A549 treated with ZK216348 at 1 μM for 4 hours (cell line): ENCODE results near the gene TMEM8B. TPM values are rescaled to one million over a fixed set of nuclear protein-coding genes. Genes with fewer than 3 reads are reported as not detected.

Experiments used
- total RNA-seq: library from RNA; stranded (reverse); fragments of 200-300 nt; extraction: Qiagen RNA extraction; gene quantifications from 5 replicates; pipeline ENCODE4 v1.2.3, GENCODE V29; 2022; ENCODE audit warnings: low read depth

The TMEM8B gene
- 1.8 to 4.3 TPM (median 3.1 TPM) in 5 replicates for total RNA-seq

GRCh38 chr9:35829084-35829763 is at the start of gene TMEM8B:
Gene TMEM8B (plus strand): TSS chr9:35829228. CDS start chr9:35829448, 220 bp downstream.

GRCh38 chr9:35791297-35791921 is 37.6 kb upstream of the TMEM8B start, which contains the start of gene NPR2:
Gene NPR2 (plus strand): TSS chr9:35791591. CDS start chr9:35792409, 818 bp downstream.

GRCh38 chr9:35812025-35812602 is 16.9 kb upstream of the TMEM8B start, which contains the start of gene SPAG8:
Gene SPAG8 (minus strand): TSS chr9:35812262. CDS start chr9:35812147, 115 bp downstream.

GRCh38 chr9:35814841-35815543 is 14.0 kb upstream of the TMEM8B start, which contains the start of gene HINT2:
Gene HINT2 (minus strand): TSS chr9:35815042. CDS start chr9:35814979, 63 bp downstream.

GRCh38 chr9:35828716-35829083 is 328 bp upstream of the TMEM8B start, which contains the start of gene FAM221B:
Gene FAM221B (minus strand): TSS chr9:35828732. CDS start chr9:35826161, 2,571 bp downstream.

GRCh38 chr9:35870351-35870923 is 41.4 kb downstream of the TMEM8B start, which contains the start of gene OR13J1:
Gene OR13J1 (minus strand): TSS chr9:35870401. CDS start chr9:35870401, 0 bp downstream.

GRCh38 chr9:35905912-35906679 is 77.1 kb downstream of the TMEM8B start, which contains the start of gene HRCT1:
Gene HRCT1 (plus strand): TSS chr9:35906202. CDS start chr9:35906288, 86 bp downstream.

GRCh38 chr9:35909274-35909673 is 80.2 kb downstream of the TMEM8B start, which contains the start of gene SPAAR:
Gene SPAAR (plus strand): TSS chr9:35909490. CDS start chr9:35910464, 974 bp downstream.

Other genes starting within 250 kb of the TMEM8B start
- gene TESK1, start 224.0 kb upstream of the TMEM8B start, total RNA-seq = 22.7 to 34.4 TPM (median 30.2 TPM) in 5 replicates
- gene CD72, start 210.8 kb upstream of the TMEM8B start, total RNA-seq = 0.11 to 0.41 TPM (median 0.18 TPM) in 4 of 5 replicates, not detected in the other
- gene SIT1, start 178.3 kb upstream of the TMEM8B start, total RNA-seq = not detected in 5 replicates
- 7.2 to 17.6 TPM (median 8.8 TPM) in 3 of 5 replicates, not detected in the others for gene RMRP, start 171.2 kb upstream of the TMEM8B start, total RNA-seq
- 19.3 to 29.9 TPM (median 27.5 TPM) in 5 replicates for gene CCDC107, start 170.9 kb upstream of the TMEM8B start, total RNA-seq
- gene ARHGEF39, start 164.0 kb upstream of the TMEM8B start, total RNA-seq = 14.7 to 19.5 TPM (median 18.0 TPM) in 5 replicates
- 3.0 to 7.1 TPM (median 6.1 TPM) in 5 replicates for gene CA9, start 155.3 kb upstream of the TMEM8B start, total RNA-seq
- gene TPM2, start 139.3 kb upstream of the TMEM8B start, total RNA-seq = 628 to 733 TPM (median 691 TPM) in 5 replicates
- 89.5 to 138 TPM (median 130 TPM) in 5 replicates for gene TLN1, start 97.0 kb upstream of the TMEM8B start, total RNA-seq
- gene CREB3, start 96.6 kb upstream of the TMEM8B start, total RNA-seq = 55.1 to 65.3 TPM (median 58.7 TPM) in 5 replicates
- 22.0 to 42.9 TPM (median 33.7 TPM) in 5 replicates for gene GBA2, start 80.0 kb upstream of the TMEM8B start, total RNA-seq
- gene RGP1, start 79.9 kb upstream of the TMEM8B start, total RNA-seq = 11.3 to 19.1 TPM (median 16.9 TPM) in 5 replicates
- gene MSMP, start 75.0 kb upstream of the TMEM8B start, total RNA-seq = 0.62 TPM in 1 of 5 replicates, not detected in the others
- gene NPR2, start 37.6 kb upstream of the TMEM8B start, total RNA-seq = 3.2 to 7.5 TPM (median 6.1 TPM) in 5 replicates
- 0.32 to 0.72 TPM (median 0.56 TPM) in 4 of 5 replicates, not detected in the other for gene SPAG8, start 17.0 kb upstream of the TMEM8B start, total RNA-seq
- gene HINT2, start 14.2 kb upstream of the TMEM8B start, total RNA-seq = 58.4 to 99.6 TPM (median 93.8 TPM) in 5 replicates
- not detected in 5 replicates for gene FAM221B, start 496 bp upstream of the TMEM8B start, total RNA-seq
- gene OR13J1, start 41.2 kb downstream of the TMEM8B start, total RNA-seq = not detected in 5 replicates
- 0.18 to 0.61 TPM (median 0.26 TPM) in 4 of 5 replicates, not detected in the other for gene HRCT1, start 77.0 kb downstream of the TMEM8B start, total RNA-seq
- gene SPAAR, start 80.3 kb downstream of the TMEM8B start, total RNA-seq = 0.15 to 0.16 TPM in 2 of 5 replicates, not detected in the others
- not detected in 5 replicates for gene OR2S2, start 128.9 kb downstream of the TMEM8B start, total RNA-seq
- gene RECK, start 207.7 kb downstream of the TMEM8B start, total RNA-seq = 3.7 to 6.9 TPM (median 6.4 TPM) in 5 replicates